ENCODE measurements around the gene DNAAF5.

DNAAF5 gene

GRCh38 chr7:777728-778078 is 51.2 kb downstream of the DNAAF5 start:
- no peak overlapping the region for H3K4me3 ChIP-seq (ENCODE audit: low read length)
- DNase-seq (ENCODE audit: low read depth): no peak
- TF ChIP-seq CTCF (IDR thresholded peaks at IDR 0.05; ENCODE audit: insufficient read depth, low read depth, low read length, missing control alignments): no peak

- no peak overlapping the region for H3K4me3 ChIP-seq (ENCODE audit: low read length)
- TF ChIP-seq CTCF (IDR thresholded peaks at IDR 0.05; ENCODE audit: insufficient read depth, low read depth, low read length, missing control alignments): no peak
- DNase-seq (ENCODE audit: low read depth): no peak
These were observed 51.9 kb downstream of the DNAAF5 start for GRCh38 chr7:778271-778967.

GRCh38 chr7:778968-779451 is 52.5 kb downstream of the DNAAF5 start:
- DNase-seq (ENCODE audit: low read depth): no peak
- no peak overlapping the region for H3K4me3 ChIP-seq (ENCODE audit: low read length)
- no peak for TF ChIP-seq CTCF (IDR thresholded peaks at IDR 0.05; ENCODE audit: insufficient read depth, low read depth, low read length, missing control alignments)

- H3K4me3 ChIP-seq (ENCODE audit: low read length): no peak overlapping the region
- TF ChIP-seq CTCF (IDR thresholded peaks at IDR 0.05; ENCODE audit: insufficient read depth, low read depth, low read length, missing control alignments): no peak
- DNase-seq (ENCODE audit: low read depth): no peak
These were observed 53.0 kb downstream of the DNAAF5 start for GRCh38 chr7:779480-779879.

GRCh38 chr7:780081-780480 is 53.6 kb downstream of the DNAAF5 start:
- TF ChIP-seq CTCF (IDR thresholded peaks at IDR 0.05; ENCODE audit: insufficient read depth, low read depth, low read length, missing control alignments): no peak
- H3K4me3 ChIP-seq (ENCODE audit: low read length): no peak overlapping the region
- no peak for DNase-seq (ENCODE audit: low read depth)

GRCh38 chr7:780516-780915 is 54.0 kb downstream of the DNAAF5 start:
- DNase-seq (ENCODE audit: low read depth): no peak
- TF ChIP-seq CTCF (IDR thresholded peaks at IDR 0.05; ENCODE audit: insufficient read depth, low read depth, low read length, missing control alignments): no peak
- no peak overlapping the region for H3K4me3 ChIP-seq (ENCODE audit: low read length)

All from epithelial cell of esophagus (primary cell).